Measurements from ENCODE around the gene TIAM1.

- TF ChIP-seq ATF3 (IDR thresholded peaks at IDR 0.05; ENCODE audit: insufficient read depth, low read depth, low read length) (no peak), KDM5A (IDR thresholded peaks at IDR 0.05; ENCODE audit: low read length) (no peak), TAF1 (IDR thresholded peaks at IDR 0.05; ENCODE audit: low read depth, low read length) (no peak), RBBP5 (IDR thresholded peaks at IDR 0.05; ENCODE audit: borderline replicate concordance, low read depth, low read length) (no peak), POLR2AphosphoS5 (IDR thresholded peaks at IDR 0.05; ENCODE audit: low read depth, low read length) (no peak), MAFK (IDR thresholded peaks at IDR 0.05; ENCODE audit: low read depth, low read length) (no peak), RFX5 (IDR thresholded peaks at IDR 0.05; ENCODE audit: borderline replicate concordance, low read depth, low read length) (no peak), CBX5 (IDR thresholded peaks at IDR 0.05; ENCODE audit: low read depth, low read length) (no peak)
Measured at GRCh38 chr21:31157756-31158155, 186.3 kb downstream of the TIAM1 start.
